SU-DHL-6 (cell line): ENCODE data around the gene TSPY10.
"Not testable (repeated sequence)": the region's sequence is repeated elsewhere in the genome, so short reads cannot be mapped to it uniquely, and the experiment has no call there.

Experiments
- CTCF ChIP-seq: fragments of 200-600 bp; sonication (generic); IDR thresholded peaks from one replicate; pipeline ENCODE4 v1.5.1; 2017; ENCODE audit warnings: antibody characterized with exemption, mild to moderate bottlenecking, low read length, moderate library complexity; ENCODE audit not compliant: insufficient read depth, poor library complexity, severe bottlenecking
- EZH2phosphoT487 ChIP-seq: fragments of 200-600 bp; sonication (generic), shearing (Covaris generic); conservative IDR thresholded peaks from 2 replicates; pipeline ENCODE4 v1.6.1; 2018; ENCODE audit warnings: mild to moderate bottlenecking, antibody characterized with exemption, low read length, moderate library complexity, mixed read lengths

DNA sequence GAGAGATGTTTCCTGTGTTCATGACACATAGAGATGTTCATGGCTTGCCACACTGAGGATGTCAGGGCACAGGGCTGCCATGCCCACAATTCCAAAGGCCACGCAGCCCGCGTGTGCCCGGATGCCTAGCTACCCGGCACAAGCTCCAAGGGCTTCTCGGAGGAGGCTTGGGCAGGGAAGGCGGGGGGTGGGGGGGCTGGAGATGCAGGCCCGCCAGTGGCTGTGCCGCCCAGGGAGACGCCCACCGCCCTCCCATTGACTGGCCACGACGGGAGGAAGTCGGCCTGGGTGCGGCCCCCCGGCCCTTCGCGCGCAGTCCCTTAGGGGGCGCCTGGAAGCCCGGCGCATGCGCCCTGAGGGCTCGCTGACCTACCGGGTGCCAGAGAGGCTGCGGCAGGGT lies 40.7 kb upstream of the TSPY10 start, which contains the start of gene TSPY9:
- not testable (repeated sequence) for TF ChIP-seq CTCF, EZH2phosphoT487
